Astrocyte of the hippocampus (primary cell): ENCODE measurements around the gene CLIC6.
"Not testable (repeated sequence)": the region's sequence is repeated elsewhere in the genome, so short reads cannot be mapped to it uniquely, and the experiment has no call there.

ENCODE experiments used
- DNase-seq: peaks from one replicate; pipeline ENCODE4 v3.0.0; 2011; ENCODE audit warnings: low read depth, low spot score

Gene CLIC6

DNA sequence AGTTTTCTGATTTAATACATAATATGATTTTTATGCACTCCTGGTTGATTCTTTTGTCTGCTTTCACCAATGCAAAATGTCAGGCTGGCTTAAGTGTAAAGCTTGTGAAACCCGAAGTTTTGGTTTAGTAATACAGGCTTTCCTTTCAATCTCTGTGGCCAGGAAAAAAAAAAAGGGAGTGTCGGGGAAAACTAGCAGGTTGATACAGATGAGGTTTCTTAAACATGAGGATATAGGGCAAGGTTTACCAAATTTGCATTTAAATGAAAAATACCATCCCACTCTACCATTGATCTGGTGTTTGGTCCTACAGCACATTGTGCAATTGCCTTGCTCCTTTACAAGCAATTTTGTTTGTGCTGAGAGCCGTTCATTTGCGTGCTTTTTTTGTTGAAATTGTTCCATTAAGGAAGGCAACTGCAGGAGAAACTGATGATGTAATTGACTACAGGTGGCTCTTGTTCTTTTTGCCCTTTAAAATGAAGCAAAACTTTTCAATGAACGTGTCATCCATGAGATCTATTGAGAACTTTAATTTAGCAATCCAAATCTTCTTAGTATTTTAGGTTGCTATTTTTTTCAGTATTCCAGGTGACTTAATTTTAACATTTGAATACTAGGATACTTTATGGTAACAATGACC, 22.7 kb downstream of the CLIC6 start:
- no peak for DNase-seq

DNA sequence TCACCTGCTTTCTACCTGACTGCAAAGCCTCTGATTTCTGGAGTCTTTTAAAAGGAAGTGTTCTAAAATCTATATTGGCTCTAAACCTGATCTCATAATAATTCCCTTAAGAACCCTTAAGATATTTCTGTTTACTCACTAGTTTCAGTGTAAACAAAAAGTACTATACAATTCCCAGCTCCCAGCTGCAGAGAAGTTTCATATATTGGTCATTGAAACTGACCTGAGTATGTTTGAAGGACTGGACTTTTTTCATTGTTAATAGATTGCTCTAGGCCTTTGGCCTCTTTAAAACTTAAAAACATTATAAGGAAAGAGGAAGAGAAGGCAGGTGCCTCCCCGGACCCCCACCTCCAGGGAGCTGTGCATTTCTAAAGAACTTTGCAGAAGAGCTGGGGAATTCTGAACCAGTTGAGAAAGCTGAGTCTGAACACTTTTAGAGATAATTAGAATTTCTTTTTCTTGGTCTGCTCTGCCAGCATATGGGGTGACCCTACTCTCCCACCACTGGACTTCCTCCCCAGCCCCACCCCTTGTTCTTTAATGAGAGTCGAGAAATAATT, 23.7 kb downstream of the CLIC6 start:
- DNase-seq, result no peak

DNA sequence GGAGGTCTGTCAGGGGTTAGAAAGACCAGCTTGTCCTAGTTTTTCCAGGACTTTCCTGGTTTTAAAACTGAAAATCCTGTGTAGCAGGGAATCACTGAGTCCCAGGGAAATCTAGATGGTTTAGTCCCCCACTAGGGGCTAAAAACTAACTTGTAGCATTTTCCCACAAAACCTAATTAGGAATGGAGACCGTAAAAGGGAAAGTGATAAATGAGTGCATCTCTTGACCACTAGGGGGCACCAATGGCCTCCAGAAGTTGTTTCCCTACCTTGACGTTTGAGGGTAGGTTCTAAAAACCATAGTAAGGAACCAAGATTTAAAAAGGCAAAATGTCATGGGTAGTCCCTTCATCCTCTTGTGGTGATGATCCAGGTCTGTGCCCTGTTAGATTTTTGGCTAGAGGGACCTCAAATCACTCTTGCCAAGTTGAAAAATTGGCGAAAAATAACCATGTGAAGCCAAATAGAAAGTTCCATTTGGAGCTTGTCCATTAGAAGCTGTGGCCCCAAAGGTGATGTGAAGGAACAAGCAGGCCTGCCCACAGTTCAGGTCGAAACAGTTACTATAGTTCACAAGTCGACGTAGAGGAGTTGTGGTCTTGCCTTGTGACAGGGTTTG, 24.5 kb downstream of the CLIC6 start:
- peak; percentile 84 for DNase-seq

DNA sequence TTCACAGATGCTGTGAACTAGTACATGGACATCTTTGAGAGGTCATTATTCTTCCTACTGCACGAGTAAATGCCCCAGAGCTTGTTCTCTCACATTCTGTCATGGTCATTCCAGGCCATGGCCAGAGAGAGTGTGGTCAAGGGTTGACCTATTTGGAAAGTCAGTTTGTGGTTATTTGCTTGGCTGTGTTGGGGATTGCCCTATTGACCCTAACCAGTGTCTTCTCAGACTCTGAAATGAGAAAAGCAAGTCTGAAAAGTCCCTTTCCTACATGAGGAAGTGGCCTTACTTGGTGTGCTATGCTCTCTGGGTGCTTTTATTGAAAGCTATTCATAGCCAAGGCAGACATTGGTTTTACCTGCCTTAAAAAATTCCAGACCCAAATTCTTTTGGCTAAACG, 26.6 kb downstream of the CLIC6 start:
- DNase-seq, result no peak

DNA sequence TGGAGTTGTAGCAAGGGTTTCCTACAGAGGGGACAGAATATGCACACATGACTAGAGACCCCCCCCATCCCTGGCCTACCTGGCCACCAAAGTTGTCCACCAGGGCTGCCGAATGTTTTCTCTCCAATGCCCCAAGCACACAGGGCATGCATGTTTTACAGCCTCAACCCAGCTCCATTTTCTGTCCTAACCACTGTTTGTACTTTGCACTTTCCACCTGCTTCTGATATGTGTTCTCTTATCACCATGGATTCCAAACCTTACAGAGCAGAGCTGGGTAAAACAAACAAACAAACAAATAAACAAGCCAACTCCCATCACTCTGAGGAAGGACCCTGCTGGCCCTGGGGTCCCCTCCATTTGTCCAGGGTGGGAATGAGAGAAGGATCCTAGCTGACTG, 27.3 kb downstream of the CLIC6 start:
- no peak for DNase-seq

DNA sequence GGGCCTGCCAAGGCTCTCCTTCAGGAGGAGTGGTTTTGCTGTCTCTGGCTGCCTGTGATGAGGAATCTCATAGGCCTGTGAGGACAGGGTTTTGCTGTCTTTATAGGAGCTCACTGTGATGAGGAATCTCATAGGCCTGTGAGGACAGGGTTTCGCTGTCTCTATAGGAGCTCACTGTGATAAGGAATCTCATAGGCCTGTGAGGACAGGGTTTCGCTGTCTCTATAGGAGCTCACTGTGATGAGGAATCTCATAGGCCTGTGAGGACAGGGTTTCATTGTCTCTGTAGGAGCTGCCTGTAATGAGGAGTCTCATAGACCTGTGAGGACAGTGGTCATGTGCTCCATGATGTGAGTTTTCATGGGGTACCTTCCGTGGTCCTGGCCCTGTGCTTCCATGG, 29.0 kb downstream of the CLIC6 start:
- DNase-seq, result no peak

DNA sequence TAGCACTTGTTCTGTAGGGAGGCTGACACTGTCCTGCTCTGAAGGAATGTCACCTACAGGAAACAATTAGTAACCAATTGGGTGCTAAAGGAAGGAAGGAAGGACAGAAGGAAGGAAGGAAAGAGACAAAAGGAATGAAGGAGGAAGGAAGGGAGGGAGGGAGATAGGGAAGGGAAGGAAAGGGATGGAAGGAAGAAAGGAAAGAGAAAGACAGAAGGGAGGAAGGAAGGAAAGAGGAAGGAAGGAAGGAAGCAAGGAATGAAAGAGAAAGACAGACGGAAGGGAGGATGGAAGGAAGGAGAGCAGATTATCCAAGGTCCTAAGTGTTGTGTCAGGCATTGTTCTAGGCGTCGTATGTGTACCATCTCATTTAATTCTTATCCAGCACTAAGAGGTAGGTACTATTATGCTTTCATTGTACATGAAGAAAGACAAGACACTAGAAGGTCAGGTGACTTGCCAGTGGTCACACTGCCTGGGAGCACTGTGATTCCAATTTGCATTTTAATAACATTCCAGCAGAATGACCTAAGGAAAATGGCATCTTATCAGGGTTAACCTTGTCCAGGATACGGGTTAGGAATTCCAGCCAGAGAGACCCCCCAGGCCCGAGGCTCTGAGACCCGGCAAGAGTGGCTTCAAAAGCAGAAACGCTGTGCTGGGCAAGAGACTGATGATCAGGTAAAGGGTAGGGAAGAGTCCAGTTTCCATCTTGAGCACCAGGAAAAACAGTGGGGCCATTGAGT, 29.6 kb downstream of the CLIC6 start:
- peak; percentile 64 for DNase-seq

DNA sequence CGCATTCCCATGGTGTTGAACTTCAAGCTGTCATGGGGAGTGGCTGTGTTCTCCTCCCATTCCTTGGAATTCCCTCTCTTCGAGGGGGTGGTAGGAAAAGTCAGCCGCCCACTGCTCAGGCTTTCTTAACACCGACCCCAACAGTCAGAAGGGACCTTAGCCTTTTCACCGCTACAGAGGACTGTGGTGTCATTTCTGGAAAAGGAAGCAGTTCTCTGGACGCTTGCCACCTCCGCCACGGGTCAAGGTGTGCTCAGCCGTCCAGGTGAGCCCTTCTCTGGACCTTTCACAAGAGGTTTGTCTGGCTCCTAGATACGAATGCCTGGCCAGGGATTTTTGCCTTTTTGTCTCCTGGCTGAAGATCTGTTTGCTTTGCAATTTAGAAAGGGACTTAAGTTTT, 31.8 kb downstream of the CLIC6 start:
- no peak for DNase-seq

DNA sequence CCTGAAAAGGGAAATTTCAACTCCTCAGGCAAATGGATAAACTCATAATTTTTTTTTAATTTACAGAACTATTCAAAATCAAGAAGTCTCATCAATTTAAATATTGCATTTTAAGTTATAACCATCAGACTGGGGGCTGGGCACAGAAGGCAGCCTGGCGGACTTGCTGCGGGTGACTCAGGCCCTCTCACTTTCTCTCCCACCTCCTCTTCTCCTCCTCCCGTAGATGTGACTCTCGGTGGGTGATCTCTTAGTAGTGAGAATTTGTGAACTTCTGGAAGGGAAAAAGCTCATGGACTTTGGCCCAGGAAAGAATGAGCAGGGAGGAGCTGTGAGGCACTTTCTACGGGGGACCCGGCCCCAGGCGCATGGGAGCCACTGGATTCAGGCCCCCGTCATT, 32.9 kb downstream of the CLIC6 start:
- DNase-seq, result no peak

DNA sequence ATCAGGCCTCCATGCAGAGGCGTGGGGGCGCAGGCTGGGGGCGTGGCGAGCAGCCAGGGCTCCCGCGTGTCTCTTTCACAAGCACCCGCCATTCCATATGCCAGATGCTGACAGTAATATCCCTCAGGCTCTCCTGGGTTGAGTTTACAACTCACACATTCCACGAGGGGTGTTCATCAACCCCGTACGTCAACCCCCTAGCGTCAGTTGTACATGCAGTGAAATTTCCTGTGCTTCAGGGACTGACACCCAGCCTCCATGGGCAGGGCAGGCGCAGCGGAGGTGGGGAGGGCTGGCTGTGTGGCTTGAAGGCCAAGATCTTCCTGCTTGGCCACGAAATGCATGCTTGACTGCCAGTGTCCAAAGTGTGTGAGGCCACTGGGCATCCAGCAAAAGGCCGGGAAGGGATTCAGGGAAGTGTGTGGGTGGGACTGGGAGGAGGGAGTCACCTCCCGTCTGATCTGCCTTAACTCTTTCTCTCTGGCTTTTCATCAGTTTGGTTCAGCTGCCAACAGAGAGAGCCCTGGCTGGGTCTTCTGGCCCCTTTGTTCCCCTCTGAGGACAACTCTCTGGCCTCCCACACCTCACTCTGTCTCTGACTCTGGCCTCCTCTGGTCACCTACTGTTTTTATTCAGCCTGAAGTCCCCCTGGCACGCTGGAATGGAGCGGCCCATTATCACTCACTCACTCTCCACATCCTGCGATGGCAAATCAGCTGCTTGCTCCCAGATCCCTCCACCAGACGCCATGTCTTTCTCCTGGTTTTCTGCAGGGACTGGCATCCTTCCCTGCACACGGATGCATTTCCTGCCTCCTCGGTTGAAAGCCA, 33.8 kb downstream of the CLIC6 start:
- DNase-seq, result no peak

DNA sequence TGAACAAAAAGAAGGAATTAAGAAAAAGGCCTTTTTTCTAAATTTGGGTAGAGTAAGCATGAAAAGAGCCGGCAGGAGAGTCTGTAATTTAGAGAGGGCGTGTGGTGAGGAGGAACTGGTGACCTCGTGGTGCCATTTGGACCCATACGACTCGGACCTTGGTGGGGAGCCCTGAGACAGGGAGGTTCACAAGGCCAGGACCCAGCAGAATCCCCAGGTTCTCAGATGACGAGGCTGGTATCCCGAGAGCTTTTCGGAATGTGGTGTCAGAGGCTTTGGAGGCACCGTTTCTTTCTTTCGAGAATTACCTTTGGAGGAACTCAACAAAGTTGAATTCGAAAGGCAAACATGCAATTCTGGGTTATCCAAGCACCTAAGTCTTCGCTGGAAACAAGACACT, 34.8 kb downstream of the CLIC6 start:
- DNase-seq, result no peak

DNA sequence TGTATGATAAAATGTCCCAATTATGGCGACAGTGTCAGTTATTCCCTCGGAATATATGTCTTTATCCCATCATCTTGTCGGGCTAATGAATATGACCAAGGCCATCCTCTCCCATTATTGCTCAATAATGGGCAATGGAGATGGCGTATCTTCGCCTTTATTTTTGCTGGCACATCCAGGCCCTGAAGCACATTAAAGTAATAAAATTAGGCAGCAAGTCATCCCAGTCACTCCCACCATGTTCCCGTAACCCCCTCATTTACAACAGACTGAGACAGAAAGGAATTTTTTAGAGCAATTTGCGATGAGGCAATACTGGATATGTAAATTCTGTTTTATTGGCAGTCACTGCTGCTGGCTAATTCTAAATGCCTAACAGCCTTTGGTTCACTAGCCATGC, 35.3 kb downstream of the CLIC6 start:
- peak; percentile 77 for DNase-seq

DNA sequence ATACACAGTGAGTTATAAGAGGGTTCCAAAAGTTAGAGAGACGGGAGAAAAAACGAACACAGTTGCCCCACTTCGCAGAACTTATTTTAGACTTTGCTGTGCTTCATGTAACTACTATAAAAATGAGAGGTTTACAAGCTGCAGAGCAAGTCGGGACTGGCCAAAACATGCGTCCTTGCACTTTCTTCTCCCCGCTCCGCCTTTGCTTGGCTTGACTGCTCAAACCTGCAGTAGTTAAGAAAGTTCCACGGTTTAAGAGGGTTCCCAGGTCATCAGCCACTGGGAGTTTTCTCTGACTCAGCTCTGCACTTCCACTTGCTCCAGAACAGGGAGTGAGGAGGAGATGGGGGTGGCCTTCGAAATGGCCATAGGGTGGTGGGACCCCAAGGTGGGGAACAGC, 36.2 kb downstream of the CLIC6 start:
- DNase-seq, result no peak

DNA sequence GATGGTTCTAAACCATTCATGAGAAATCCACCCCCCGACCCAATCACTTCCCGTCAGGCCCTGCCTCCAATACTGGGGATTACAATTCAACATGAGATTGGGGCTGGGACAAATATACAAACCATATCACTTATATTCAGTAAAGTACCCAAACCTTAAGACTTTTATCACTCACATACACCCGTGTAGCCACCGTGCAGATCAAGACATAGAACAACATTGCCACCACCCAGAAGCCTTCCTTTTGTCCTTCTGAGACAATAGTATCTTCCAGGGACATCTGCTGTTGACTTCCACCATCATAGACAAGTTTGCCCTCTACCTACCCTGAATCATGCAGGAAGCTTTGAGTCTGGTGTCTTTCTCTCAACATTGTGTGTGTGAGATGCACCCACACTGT, 37.5 kb downstream of the CLIC6 start:
- no peak for DNase-seq

DNA sequence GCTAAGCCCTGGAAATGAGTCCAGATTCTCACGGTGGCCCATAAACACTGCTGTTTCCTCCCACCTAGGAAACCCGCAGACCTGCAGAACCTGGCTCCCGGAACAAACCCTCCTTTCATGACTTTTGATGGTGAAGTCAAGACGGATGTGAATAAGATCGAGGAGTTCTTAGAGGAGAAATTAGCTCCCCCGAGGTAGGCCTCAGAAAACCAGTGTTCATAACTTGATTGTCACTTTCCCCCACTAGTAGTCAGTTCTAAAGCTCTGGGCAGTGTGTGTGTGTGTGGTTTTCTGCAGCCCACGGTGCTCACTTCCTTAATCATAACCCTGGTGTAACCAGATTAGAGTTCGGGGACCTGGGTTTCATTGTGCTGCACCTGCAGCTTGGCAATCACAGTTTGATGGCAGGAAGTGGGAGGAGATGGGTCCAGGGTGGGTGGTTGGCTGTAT, 39.1 kb downstream of the CLIC6 start:
- DNase-seq, result no peak

DNA sequence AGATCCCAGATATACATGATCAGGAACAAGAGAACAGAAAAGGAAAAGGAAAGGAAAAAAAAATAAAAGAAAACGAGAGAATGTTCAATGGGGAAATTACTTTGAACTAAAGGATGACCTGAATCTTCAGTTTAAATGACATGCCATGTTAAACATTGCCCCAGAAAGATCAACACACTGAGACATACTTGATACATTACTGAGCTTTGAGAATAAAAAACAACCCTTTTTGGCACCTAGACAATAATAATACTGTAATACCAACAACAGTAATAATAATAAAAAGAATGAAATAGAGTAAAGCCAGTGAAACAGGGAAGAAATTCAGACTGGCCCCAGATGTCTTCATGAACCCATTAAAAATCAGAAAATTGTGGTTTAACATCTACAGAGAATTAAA, 44.8 kb downstream of the CLIC6 start:
- no peak for DNase-seq

DNA sequence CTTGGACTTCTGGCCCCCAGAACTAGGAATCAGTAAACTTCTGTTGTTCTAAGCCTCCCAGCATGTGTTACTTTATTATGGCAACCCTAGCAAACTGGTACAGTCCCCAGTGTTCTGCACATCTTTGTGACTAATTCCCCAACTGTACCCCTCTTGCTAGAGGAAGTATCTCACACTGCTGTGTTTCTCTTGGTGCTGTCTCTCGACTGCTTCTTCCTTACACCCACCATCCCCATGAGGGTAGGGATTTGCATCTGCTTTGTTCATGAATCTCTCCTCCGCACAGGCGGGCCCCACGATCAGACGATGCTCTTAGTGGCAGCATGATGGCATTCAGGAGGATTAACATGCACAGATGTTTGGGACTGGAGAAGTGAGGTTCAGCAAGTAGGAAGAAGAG, 46.7 kb downstream of the CLIC6 start:
- no peak for DNase-seq

DNA sequence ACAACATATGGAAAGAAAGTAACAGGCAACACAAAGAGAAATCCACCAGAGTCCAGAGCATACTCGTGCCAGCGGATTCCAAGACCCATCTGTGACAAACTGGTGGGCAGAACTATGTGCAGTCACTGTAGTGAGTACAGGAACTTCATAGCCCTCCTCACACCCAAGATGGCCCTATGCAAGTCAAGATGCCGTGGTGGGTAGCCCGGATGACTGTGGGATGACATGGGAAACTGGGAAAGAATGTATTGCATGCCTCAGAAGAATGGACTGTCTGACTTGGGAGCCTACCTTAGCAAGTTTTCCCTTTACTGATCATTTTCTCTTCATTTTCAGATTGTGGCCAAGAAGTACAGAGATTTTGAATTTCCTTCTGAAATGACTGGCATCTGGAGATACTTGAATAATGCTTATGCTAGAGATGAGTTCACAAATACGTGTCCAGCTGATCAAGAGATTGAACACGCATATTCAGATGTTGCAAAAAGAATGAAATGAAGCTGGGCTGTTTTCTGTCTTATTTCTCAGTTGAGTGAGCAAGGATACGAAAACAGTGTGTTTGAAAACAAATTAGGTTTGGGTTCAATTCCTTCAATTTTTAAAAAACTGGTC, 47.3 kb downstream of the CLIC6 start:
- DNase-seq, result no peak

DNA sequence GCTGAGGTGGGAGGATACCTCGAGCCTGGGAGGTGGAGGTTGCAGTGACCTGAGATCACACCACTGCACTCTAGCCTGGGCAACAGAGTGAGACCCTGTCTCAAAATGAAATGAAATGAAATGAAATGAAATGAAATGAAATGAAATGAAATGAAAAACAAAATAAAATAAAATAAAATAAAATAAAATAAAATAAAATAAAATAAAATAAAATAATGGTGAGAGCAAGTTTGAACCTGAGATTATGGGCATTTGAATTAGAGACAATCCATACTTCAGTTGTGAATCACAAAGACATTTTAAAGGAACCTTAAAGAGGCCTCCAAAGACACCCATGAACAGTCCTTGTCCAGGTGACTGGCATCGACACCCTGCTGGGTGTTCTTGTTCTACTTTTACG, 49.7 kb downstream of the CLIC6 start:
- DNase-seq, result not testable (repeated sequence)

DNA sequence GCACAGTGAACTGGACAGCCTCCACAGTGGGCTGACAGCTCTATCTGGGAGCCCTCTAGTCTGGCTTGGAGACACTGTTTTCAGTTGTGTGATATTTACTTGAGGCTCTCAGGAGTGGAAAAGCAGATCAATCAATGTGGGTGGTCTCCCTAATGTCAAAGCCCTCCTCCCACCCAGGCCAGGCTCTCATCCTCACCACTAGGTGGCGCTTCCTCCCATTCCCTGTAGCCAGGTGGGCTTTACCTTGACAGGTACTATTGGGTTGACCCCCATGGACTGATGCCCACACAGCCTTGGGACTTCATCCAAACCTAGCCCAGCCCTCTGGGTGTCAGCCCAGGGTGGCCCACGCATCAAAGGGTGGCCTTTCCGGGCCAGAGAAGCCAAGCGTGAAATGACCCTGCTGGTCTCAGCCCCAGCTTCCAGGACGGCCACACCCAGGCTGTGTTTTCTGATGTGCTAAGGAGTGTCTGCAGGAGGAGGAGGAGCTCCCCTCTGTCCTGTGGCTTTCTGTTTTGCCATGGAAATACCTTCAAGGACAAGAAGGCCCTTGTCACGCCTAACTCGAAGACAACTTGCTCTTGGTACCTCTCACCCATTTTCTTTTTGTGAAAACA, 54.0 kb downstream of the CLIC6 start:
- no peak for DNase-seq
